Measurements from ENCODE around the gene C17orf50.

The C17orf50 gene

DNA sequence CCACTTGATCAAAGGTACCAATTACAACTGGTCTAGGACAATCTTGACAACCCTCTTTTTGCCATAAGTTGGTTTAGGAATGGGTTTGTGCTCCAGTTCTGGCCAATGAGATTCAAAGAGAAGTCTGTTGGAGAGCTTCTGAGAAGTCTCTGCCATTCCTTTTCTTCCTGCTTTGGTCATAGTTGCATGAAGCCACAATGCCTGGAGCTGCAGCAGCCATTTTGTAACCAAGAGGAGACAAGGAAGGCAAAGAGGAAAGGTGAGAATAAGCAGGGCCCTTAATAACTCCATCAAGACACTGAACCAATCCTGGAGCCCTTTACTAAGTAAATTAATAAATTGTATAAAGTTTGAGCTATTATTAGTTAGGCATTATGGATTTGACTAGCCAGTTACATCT, 3.4 kb upstream of the C17orf50 start:
- Histone ChIP-seq H3K36me3 (no peaks in the 10 kb centered on the region), H3K4me1 (ENCODE audit: control insufficient read depth in 1 of 2, insufficient read depth in 1 of 2, low read depth in 1 of 2, low read length in 1 of 2) (no peaks in the 10 kb centered on the region), H3K4me3 (ENCODE audit: low read depth in 1 of 2, low read length in 1 of 2) (no peak overlapping the region), H3K27ac (no peak overlapping the region), H3K9me3 (no peaks in the 10 kb centered on the region), H3K27me3 (peaks cover 21% of the 10 kb centered on the region)
- no peak for TF ChIP-seq CTCF (IDR thresholded peaks at IDR 0.05)

DNA sequence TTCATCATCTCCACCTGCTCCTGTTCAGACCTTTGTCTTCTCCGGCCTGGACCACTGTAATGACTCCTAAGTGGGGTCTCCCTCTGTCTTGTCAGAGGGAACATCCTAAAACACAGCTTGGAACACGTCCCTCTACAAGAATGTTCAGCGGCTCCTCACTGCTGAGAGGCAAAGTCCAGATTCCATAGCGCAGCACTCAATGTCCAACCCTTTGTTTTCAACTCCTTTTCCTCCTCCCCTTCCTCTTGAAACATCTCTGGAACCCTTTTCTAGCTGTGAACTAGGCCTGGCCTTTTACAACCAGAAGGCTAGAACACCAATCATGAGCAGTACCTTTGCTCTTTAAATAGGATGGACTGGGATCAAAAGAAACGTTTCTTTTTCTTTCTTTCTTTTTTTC, 914 bp downstream of the C17orf50 start:
- no peaks in the 10 kb centered on the region for H3K9me3 ChIP-seq
- no peak overlapping the region for H3K4me3 ChIP-seq (ENCODE audit: low read depth in 1 of 2, low read length in 1 of 2)
- no peaks in the 10 kb centered on the region for H3K36me3 ChIP-seq
- no peak for TF ChIP-seq CTCF (IDR thresholded peaks at IDR 0.05)
- no peak overlapping the region for H3K27ac ChIP-seq
- H3K4me1 ChIP-seq (ENCODE audit: control insufficient read depth in 1 of 2, insufficient read depth in 1 of 2, low read depth in 1 of 2, low read length in 1 of 2), result peaks cover 8 to 10% of the 10 kb centered on the region in 2 experiments
- peaks cover 39% of the 10 kb centered on the region for H3K27me3 ChIP-seq

- H3K27ac ChIP-seq, result no peak overlapping the region
- TF ChIP-seq CTCF (IDR thresholded peaks at IDR 0.05), result no peak
- H3K4me1 ChIP-seq (ENCODE audit: control insufficient read depth in 1 of 2, insufficient read depth in 1 of 2, low read depth in 1 of 2, low read length in 1 of 2), result peaks cover 8 to 10% of the 10 kb centered on the region in 2 experiments
- no peaks in the 10 kb centered on the region for H3K36me3 ChIP-seq
- H3K4me3 ChIP-seq (ENCODE audit: low read depth in 1 of 2, low read length in 1 of 2), result peak overlapping the region in 1 of 2 experiments; percentile 67
- H3K9me3 ChIP-seq, result no peaks in the 10 kb centered on the region
- H3K27me3 ChIP-seq, result peaks cover 41% of the 10 kb centered on the region
Observed at GRCh38 chr17:35763767-35764122, 3.1 kb downstream of the C17orf50 start.

- Histone ChIP-seq H3K27ac (no peak overlapping the region), H3K27me3 (peaks cover 41% of the 10 kb centered on the region)
Observed at GRCh38 chr17:35764123-35764991, 3.7 kb downstream of the C17orf50 start.

GRCh38 chr17:35765086-35765710, 4.5 kb downstream of the C17orf50 start:
- Histone ChIP-seq H3K36me3 (no peaks in the 10 kb centered on the region), H3K4me1 (ENCODE audit: control insufficient read depth in 1 of 2, insufficient read depth in 1 of 2, low read depth in 1 of 2, low read length in 1 of 2) (peaks cover 8 to 10% of the 10 kb centered on the region in 2 experiments), H3K4me3 (ENCODE audit: low read depth in 1 of 2, low read length in 1 of 2) (no peak overlapping the region), H3K27me3 (peaks cover 41% of the 10 kb centered on the region), H3K9me3 (no peaks in the 10 kb centered on the region), H3K27ac (no peak overlapping the region)
- no peak for TF ChIP-seq CTCF (IDR thresholded peaks at IDR 0.05)

More at GRCh38 chr17:35764123-35764991, 3.7 kb downstream of the C17orf50 start:
- Histone ChIP-seq H3K4me3 (ENCODE audit: low read depth in 1 of 2, low read length in 1 of 2) (peak overlapping the region; percentile 48 to 67), H3K36me3 (no peaks in the 10 kb centered on the region), H3K9me3 (no peaks in the 10 kb centered on the region), H3K4me1 (ENCODE audit: control insufficient read depth in 1 of 2, insufficient read depth in 1 of 2, low read depth in 1 of 2, low read length in 1 of 2) (peaks cover 8 to 10% of the 10 kb centered on the region in 2 experiments)
- TF ChIP-seq CTCF (IDR thresholded peaks at IDR 0.05), result peak; percentile 83

All from neutrophil (primary cell).